Right lobe of liver (tissue), 6 donors: ENCODE results near the gene RPTOR. TPM values are rescaled to one million over a fixed set of nuclear protein-coding genes. Genes with fewer than 3 reads are reported as not detected.

ENCODE experiments used
- ATAC-seq, 4 donors: fragments of 200-7000 bp; cut with Tn5 transposase; one replicate each; pipeline ENCODE4 v1.9.1; 2020; ENCODE audit warnings: mild to moderate bottlenecking in 4 of 4, moderate library complexity in 4 of 4
- DNase-seq, 3 donors: peaks; one replicate each; pipeline ENCODE4 v3.0.0-alpha.2; 2020
- H3K27ac ChIP-seq, 3 donors: fragments of 200-600 bp; one replicate each; pipeline ENCODE4 v1.8.0; 2022
- H3K27me3 ChIP-seq, 2 donors: fragments of 200-600 bp; one replicate each; pipeline ENCODE4 v1.8.0; 2022
- H3K36me3 ChIP-seq, 4 donors: fragments of 200-600 bp; sonication (generic) in 1 of 4; one replicate each; pipeline versions ENCODE4 v1.5.1 to v1.8.0; 2017 to 2022; ENCODE audit warnings: control low read depth in 1 of 4
- H3K4me1 ChIP-seq, 4 donors: fragments of 200-600 bp; sonication (generic) in 1 of 4; one replicate each; pipeline versions ENCODE4 v1.5.1 to v1.8.0; 2017 to 2022; ENCODE audit warnings: control low read depth in 1 of 4
- H3K4me3 ChIP-seq, 3 donors: fragments of 200-600 bp; one replicate each; pipeline ENCODE4 v1.8.0; 2022
- H3K9me3 ChIP-seq, 4 donors: fragments of 200-600 bp; sonication (generic) in 1 of 4; one replicate each; pipeline versions ENCODE4 v1.5.1 to v1.8.0; 2017 to 2022; ENCODE audit warnings: control low read depth in 1 of 4
- CTCF ChIP-seq, 4 donors: fragments of 200-600 bp in 3 of 4; fragments of 450-650 bp in 1 of 4; IDR thresholded peaks; one replicate each; pipeline versions ENCODE4 v1.5.1 to v1.8.0; 2016 to 2022; ENCODE audit warnings: antibody characterized with exemption in 4 of 4, mild to moderate bottlenecking in 2 of 4
- POLR2A ChIP-seq: fragments of 450-650 bp; IDR thresholded peaks from one replicate; pipeline ENCODE4 v1.6.1; 2017; ENCODE audit warnings: antibody characterized with exemption, mild to moderate bottlenecking
- WGBS: methylation state at CpG from one replicate; pipeline ENCODE4 v1.1.6; 2018; ENCODE audit warnings: low coverage, low lambda C conversion rate; ENCODE audit not compliant: insufficient coverage; ENCODE audit errors: missing lambda C conversion rate; 5-methylcytosine and 5-hydroxymethylcytosine counted together
- intact Hi-C, 2 donors: fragments of 100-400 bp; cut with DNase I; formaldehyde crosslinking; loops; one replicate each; pipeline versions ENCODE4 v1.11.2 to v1.14.1; 2022
- total RNA-seq, 6 experiments: library from RNA; depleted of rRNA in 2 of 6; stranded (reverse); fragments of >200 nt in 2 of 6; fragmentation: NEBNext Ultra II Directional in 3 of 6; extraction: Animal tissue kit (Norgen Biotek cat#: 25700) in 3 of 6; gene quantifications; one replicate each; pipeline versions ENCODE4 v1.1.0 to v1.2.4, GENCODE V29; 2016 to 2023
- donor health status: DM: no; HTN: yes; CAD: no.
- donor health status: DM: no; HTN: no; CAD: no.
- donor health status: DM: no; HTN: no; CAD: no.
- donor health status: DM: no; HTN: yes; CAD: no.
- donor health status: DM: no; HTN: yes; CAD: no.

Gene RPTOR
- total RNA-seq, 6 experiments from 2014 or later: 13.1 to 24.0 (median 15.5) TPM

- no peaks in the 10 kb centered on the region for H3K9me3 ChIP-seq
- no peak overlapping the region for H3K27ac ChIP-seq
- no peak for ATAC-seq
- intact Hi-C loops: no loop called here
- no peak overlapping the region for H3K4me3 ChIP-seq
- 97% methylated on average over 6 of the region's 37 CpGs for WGBS
- DNase-seq: peak in 1 of 3 donors; percentile 40
- no peaks in the 10 kb centered on the region for H3K36me3 ChIP-seq
- no peaks in the 10 kb centered on the region for H3K4me1 ChIP-seq
- TF ChIP-seq CTCF (IDR thresholded peaks at IDR 0.05) (no peak), POLR2A (no peak)
- no peaks in the 10 kb centered on the region for H3K27me3 ChIP-seq
These were observed 258.2 kb downstream of the RPTOR start for GRCh38 chr17:80802626-80803450.

- no peak for ATAC-seq
- WGBS: 94% methylated on average over 5 of the region's 36 CpGs
- H3K9me3 ChIP-seq: no peaks in the 10 kb centered on the region
These were observed 259.1 kb downstream of the RPTOR start for GRCh38 chr17:80803451-80804428.

GRCh38 chr17:80804466-80804865 is 259.8 kb downstream of the RPTOR start:
- H3K4me1 ChIP-seq: no peaks in the 10 kb centered on the region
- intact Hi-C loops: no loop called here
- DNase-seq: no peak
- WGBS: 93% methylated on average over 10 of the region's 15 CpGs
- H3K27ac ChIP-seq: no peak overlapping the region
- H3K4me3 ChIP-seq: no peak overlapping the region
- no peaks in the 10 kb centered on the region for H3K27me3 ChIP-seq
- H3K36me3 ChIP-seq: no peaks in the 10 kb centered on the region
- TF ChIP-seq POLR2A (no peak), CTCF (IDR thresholded peaks at IDR 0.05) (no peak)
- no peaks in the 10 kb centered on the region for H3K9me3 ChIP-seq
- ATAC-seq: no peak

More at GRCh38 chr17:80803451-80804428, 259.1 kb downstream of the RPTOR start:
- TF ChIP-seq POLR2A (no peak), CTCF (IDR thresholded peaks at IDR 0.05) (no peak)
- peak in 1 of 3 donors; percentile 40 for DNase-seq
- no peaks in the 10 kb centered on the region for H3K27me3 ChIP-seq
- intact Hi-C loops: no loop called here
- no peak overlapping the region for H3K27ac ChIP-seq
- H3K4me3 ChIP-seq: no peak overlapping the region
- no peaks in the 10 kb centered on the region for H3K36me3 ChIP-seq
- no peaks in the 10 kb centered on the region for H3K4me1 ChIP-seq

GRCh38 chr17:80805032-80805751 is 260.6 kb downstream of the RPTOR start:
- no peak overlapping the region for H3K4me3 ChIP-seq
- DNase-seq (peak in 1 of 3 donors; percentile 40), ATAC-seq (no peak)
- no peaks in the 10 kb centered on the region for H3K9me3 ChIP-seq
- H3K27ac ChIP-seq: no peak overlapping the region
- intact Hi-C loops: no loop called here
- no peak for TF ChIP-seq POLR2A
- no peak for TF ChIP-seq CTCF (IDR thresholded peaks at IDR 0.05)
- no peaks in the 10 kb centered on the region for H3K4me1 ChIP-seq
- H3K27me3 ChIP-seq: no peaks in the 10 kb centered on the region
- H3K36me3 ChIP-seq: no peaks in the 10 kb centered on the region
- 79% methylated on average over 14 of the region's 15 CpGs for WGBS
